Dermis microvascular lymphatic vessel endothelial cell (primary cell): ENCODE measurements around the gene ZNF804A. TPM values are rescaled to one million over a fixed set of nuclear protein-coding genes. Genes with fewer than 3 reads are reported as not detected.

Experiments
- DNase-seq, 2 donors: peaks; one replicate each; pipeline versions ENCODE4 v3.0.0 to v3.0.0-alpha.2; 2010; ENCODE audit warnings: low read depth in 2 of 2
- total RNA-seq: library from RNA; depleted of rRNA; stranded (reverse); fragments of >200 nt; gene quantifications from 2 replicates; pipeline ENCODE4 v1.2.1, GENCODE V29; 2014

The ZNF804A gene
- not detected in 2 replicates for total RNA-seq

DNA sequence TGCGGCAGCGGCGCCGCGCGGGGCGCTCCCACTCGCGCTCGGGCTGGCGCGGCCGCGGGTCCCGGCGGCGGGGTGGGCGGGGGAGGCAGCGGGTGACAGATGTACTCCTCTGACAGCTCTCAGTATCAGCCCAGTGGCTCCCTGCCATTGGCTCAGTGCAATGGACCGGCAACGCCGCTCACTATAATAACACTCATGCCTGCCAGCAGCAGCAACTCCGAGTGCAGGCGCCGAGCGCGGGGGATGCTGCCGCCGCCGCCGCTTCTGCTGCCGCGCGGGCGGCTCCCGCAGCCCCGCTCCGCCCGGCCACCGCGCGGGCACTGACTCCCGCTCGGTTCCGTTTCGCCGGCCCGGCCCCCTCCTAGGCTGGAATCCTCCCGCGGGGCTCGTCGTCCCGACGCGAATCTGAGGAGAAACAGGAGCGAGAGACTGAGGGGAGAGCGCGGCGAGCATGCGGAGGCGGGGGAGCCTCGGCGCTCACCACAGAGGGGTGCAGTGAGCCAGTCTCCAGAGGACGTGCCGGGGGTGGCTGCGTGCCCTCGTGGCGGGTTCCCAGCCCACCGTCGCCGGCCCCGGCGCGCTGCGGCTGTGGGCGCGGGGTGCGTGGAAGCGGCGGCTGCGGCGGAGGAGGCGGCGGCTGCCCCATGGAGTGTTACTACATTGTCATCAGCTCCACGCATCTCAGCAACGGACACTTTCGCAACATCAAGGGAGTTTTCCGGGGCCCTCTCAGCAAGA lies at the start of gene ZNF804A:
Gene ZNF804A, plus strand, starts transcription at position 214 of the 738 bp plus-strand sequence. Its CDS starts 431 bp downstream, at position 645.
- peak in 1 of 2 donors; percentile 27 for DNase-seq

DNA sequence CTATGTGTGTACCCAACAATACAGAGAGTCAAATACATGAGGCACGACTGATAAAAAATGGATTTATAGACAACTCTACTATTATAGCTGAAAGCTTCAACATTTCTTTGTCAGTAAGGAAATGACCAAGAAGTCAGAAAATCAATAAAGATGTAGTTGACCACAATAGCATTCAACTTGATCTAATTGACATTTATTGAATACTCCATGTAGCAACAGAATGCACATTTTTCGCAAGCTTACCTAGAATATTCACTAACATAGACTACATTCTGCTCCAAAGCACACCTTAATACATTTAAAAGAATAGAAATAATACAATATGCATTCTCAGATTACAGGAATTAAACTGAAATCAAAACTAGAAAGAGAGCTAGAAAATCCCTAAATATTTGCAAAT lies 49.2 kb upstream of the ZNF804A start:
- no peak for DNase-seq

- no peak for DNase-seq
These were observed 46.7 kb upstream of the ZNF804A start for GRCh38 chr2:184551626-184552025.

- DNase-seq = no peak
These were observed 43.6 kb upstream of the ZNF804A start for GRCh38 chr2:184554736-184555135.

GRCh38 chr2:184555352-184555751 lies 43.0 kb upstream of the ZNF804A start:
- DNase-seq = no peak

- no peak for DNase-seq
These were observed 41.7 kb upstream of the ZNF804A start for GRCh38 chr2:184556639-184557038.

- no peak for DNase-seq
These were observed 39.4 kb upstream of the ZNF804A start for GRCh38 chr2:184558713-184559464.

DNA sequence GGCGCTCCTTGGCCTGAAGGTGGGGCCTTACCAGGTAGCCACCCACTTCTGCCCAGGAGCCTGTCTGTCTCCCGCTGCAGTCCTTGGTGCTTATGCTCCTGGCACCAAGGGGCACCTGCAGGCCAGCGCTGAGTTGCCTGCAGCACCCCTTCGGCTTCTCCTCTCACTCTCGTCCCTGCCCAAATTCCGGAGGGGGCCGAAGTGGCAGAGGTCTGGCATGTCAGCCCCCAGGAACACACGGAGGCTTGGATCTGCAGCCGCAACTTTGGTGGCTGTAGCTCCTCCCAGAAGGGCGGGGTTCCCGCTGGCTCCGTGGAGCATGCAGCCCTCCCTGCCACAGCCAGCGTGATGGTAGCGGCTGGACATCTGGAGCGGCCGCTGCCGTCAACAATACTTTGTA lies 37.7 kb upstream of the ZNF804A start:
- DNase-seq = no peak

DNA sequence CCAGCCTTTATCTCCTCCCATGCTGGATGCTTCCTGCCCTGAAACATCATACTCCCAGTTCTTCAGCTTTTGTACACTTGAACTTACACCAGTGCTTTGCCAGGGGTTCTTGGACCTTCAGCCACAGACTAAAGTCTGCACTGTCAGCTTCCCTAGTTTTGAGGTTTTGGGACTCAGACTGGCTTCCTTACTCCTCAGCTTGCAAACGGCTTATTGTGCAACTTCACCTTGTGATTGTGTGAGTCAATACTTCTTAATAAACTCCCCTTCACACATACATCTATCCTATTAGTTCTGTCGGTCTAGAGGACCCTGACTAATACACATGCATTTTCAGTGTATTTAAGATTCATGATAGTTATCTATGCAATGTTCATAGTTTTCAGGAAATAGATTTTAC lies 35.8 kb upstream of the ZNF804A start:
- DNase-seq = no peak

GRCh38 chr2:184564092-184564491 lies 34.2 kb upstream of the ZNF804A start:
- no peak for DNase-seq

GRCh38 chr2:184566716-184567115 lies 31.6 kb upstream of the ZNF804A start:
- DNase-seq = no peak

GRCh38 chr2:184577056-184577455 lies 21.3 kb upstream of the ZNF804A start:
- DNase-seq = no peak

- no peak for DNase-seq
These were observed 20.6 kb upstream of the ZNF804A start for GRCh38 chr2:184577743-184578142.

DNA sequence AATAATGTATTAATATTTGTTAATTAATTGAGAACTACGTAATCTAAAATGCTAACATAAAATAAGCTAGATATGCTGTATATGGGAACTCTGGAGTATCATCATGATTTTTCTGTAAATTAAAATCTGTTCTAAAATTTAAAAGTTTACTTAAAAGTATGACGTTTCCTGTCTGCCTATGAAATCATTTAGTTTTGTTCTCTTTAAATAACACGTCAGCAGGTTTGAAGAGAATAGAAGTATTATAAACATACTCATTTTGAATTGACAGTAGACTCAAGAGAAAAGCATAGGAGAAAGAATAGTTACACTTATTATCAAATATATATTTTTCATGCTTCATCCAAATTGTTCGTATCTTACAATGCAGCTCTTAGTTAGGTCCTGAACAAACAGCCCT lies 19.1 kb upstream of the ZNF804A start:
- no peak for DNase-seq

DNA sequence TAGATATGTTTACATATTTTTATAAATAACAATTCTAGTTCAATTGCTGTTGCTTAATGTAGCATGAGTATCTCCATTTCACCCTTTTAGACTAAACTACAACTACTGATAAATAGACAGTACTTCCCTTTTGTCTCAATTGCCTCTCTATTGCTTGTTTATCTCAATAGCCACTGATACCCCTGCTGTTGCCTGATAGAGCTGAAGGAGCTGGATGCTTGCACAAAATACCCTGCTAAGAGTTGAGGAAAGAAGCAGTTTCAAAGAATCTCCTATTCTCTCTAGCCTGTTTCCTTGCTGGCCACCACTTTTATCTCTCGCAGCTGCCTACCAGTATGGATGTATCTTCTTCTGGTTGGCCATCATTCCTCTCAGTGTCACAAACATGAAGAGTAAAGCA lies 16.9 kb upstream of the ZNF804A start:
- no peak for DNase-seq

GRCh38 chr2:184589261-184589660 lies 9.1 kb upstream of the ZNF804A start:
- DNase-seq = no peak

GRCh38 chr2:184596819-184597411 lies 1.4 kb upstream of the ZNF804A start:
- no peak for DNase-seq

GRCh38 chr2:184597571-184597991 lies 748 bp upstream of the ZNF804A start:
- no peak for DNase-seq

DNA sequence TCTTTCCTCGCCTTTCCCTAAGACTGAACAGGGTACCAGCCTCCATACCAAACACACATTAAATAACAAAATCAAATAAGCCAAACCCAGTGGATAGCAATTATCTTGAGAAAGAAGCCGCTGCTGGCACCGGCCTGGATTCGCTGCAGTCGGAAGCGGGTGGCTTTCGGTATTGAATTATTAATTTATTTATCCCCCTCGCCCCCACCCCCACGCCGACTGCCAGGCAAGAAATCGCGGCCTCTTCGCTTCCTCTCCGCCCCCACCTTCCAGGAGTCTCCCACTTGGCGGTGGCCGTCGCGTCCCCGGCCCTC lies 370 bp upstream of the ZNF804A start:
- no peak for DNase-seq

DNA sequence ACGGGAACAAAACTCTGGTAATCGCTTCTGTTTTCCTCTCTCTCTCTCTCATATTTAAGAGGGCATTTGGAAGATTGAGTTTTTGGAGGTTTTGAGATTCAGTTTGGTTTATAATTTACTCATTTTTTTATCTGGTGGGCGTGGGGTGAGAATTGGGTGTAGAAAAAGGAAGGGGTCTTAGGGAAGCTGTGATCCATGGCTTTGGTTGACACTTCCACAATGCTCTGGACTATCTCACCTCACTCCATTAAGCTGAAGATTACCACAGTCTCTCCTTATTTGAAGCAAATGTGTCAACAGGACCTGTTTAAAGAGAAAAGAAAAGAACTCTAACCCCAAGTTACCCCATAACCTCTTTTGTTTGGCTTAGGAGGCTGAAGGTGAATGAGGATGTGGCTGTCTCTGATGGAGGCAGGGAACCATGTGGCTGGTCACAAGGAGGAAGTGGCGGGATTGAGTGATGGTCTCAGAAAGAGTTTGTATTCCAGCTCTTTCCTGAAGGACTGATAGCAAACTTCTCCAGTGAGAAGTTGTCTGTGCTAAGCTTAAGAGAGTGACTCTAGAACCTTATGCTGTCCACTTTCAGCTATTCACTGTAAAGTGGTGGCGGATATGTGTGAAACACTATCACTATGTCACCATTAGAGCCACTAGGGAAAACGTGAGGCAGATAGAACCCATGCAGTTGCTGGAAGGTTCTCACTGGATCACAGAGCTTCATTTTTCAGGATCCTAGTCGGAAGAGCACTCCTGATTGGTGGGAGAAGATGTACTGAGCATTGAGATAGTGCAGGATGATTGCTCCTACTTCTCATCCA lies 934 bp downstream of the ZNF804A start:
- no peak for DNase-seq

- no peak for DNase-seq
These were observed 1.5 kb downstream of the ZNF804A start for GRCh38 chr2:184599872-184600222.

DNA sequence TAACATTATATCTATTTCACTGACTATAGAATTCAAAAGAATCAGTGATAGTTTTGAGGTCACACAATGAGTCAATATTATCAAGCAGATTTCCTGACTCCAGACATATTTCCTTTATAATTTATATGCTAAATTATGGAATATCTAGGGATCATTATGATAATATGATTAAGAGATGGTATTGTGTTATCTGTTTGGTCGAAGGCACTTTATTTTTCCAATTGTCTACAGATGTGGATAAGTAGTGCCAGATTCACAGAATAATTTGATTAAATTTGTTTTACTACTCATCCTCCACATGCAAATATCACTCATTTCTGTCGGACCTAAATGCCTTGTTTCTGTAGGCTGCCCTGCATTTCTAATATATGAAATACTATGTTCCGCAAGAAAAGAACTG lies 4.4 kb downstream of the ZNF804A start:
- no peak for DNase-seq
